ENCODE measurements around the gene REXO1.

REXO1 gene

GRCh38 chr19:1847348-1847683, 967 bp downstream of the REXO1 start:
- Histone ChIP-seq H3K9me2 (replicated peaks; ENCODE audit: low read depth, low read length) (no peaks in the 10 kb centered on the region), H3K27me3 (ENCODE audit: insufficient read depth, low read length, poor library complexity, severe bottlenecking) (peaks cover 4% of the 10 kb centered on the region), H3K9ac (ENCODE audit: low read depth, low read length, poor library complexity, severe bottlenecking) (peak overlapping the region; percentile 96), H3K9me3 (ENCODE audit: insufficient read depth, low read depth, low read length) (no peaks in the 10 kb centered on the region), H3K79me2 (ENCODE audit: insufficient read depth, low read length) (peaks cover 59% of the 10 kb centered on the region), H3K4me1 (ENCODE audit: insufficient read depth, low read length, poor library complexity, severe bottlenecking) (peaks cover 23% of the 10 kb centered on the region), H3K4me2 (ENCODE audit: low read depth, low read length, poor library complexity, severe bottlenecking) (peak overlapping the region; percentile 100), H4K20me1 (ENCODE audit: insufficient read depth, low read length, poor library complexity, severe bottlenecking) (peaks cover 52% of the 10 kb centered on the region), H3K36me3 (ENCODE audit: insufficient read depth, low read length) (no peaks in the 10 kb centered on the region), H2AFZ (ENCODE audit: low read length) (no peak overlapping the region), H3F3A (ENCODE audit: low read depth) (no peaks in the 10 kb centered on the region), H3K4me3 (ENCODE audit: low read length, poor library complexity, severe bottlenecking) (peak overlapping the region; percentile 98)
- no peak for TF ChIP-seq EZH2phosphoT487 (IDR thresholded peaks at IDR 0.05; ENCODE audit: borderline replicate concordance)
- no peak for TF ChIP-seq CTCF (conservative IDR thresholded peaks at IDR 0.05; ENCODE audit: low read length)

GRCh38 chr19:1846517-1847204, 1.6 kb downstream of the REXO1 start:
- no peak for TF ChIP-seq EZH2phosphoT487 (IDR thresholded peaks at IDR 0.05; ENCODE audit: borderline replicate concordance)
- no peak for TF ChIP-seq CTCF (conservative IDR thresholded peaks at IDR 0.05; ENCODE audit: low read length)
- Histone ChIP-seq H3K9me3 (ENCODE audit: insufficient read depth, low read depth, low read length) (no peaks in the 10 kb centered on the region), H2AFZ (ENCODE audit: low read length) (no peak overlapping the region), H3K4me2 (ENCODE audit: low read depth, low read length, poor library complexity, severe bottlenecking) (peak overlapping the region; percentile 100), H3K4me3 (ENCODE audit: low read length, poor library complexity, severe bottlenecking) (peak overlapping the region; percentile 98), H4K20me1 (ENCODE audit: insufficient read depth, low read length, poor library complexity, severe bottlenecking) (peaks cover 53% of the 10 kb centered on the region), H3K4me1 (ENCODE audit: insufficient read depth, low read length, poor library complexity, severe bottlenecking) (peaks cover 23% of the 10 kb centered on the region), H3F3A (ENCODE audit: low read depth) (no peaks in the 10 kb centered on the region), H3K79me2 (ENCODE audit: insufficient read depth, low read length) (peaks cover 66% of the 10 kb centered on the region), H3K27me3 (ENCODE audit: insufficient read depth, low read length, poor library complexity, severe bottlenecking) (peaks cover 4% of the 10 kb centered on the region), H3K9ac (ENCODE audit: low read depth, low read length, poor library complexity, severe bottlenecking) (peak overlapping the region; percentile 96), H3K9me2 (replicated peaks; ENCODE audit: low read depth, low read length) (no peaks in the 10 kb centered on the region), H3K36me3 (ENCODE audit: insufficient read depth, low read length) (no peaks in the 10 kb centered on the region)

GRCh38 chr19:1845642-1846041, 2.6 kb downstream of the REXO1 start:
- peak overlapping the region; percentile 100 for H3K4me2 ChIP-seq (ENCODE audit: low read depth, low read length, poor library complexity, severe bottlenecking)
- H3K36me3 ChIP-seq (ENCODE audit: insufficient read depth, low read length) = no peaks in the 10 kb centered on the region
- no peaks in the 10 kb centered on the region for H3K9me3 ChIP-seq (ENCODE audit: insufficient read depth, low read depth, low read length)
- peak overlapping the region; percentile 96 for H3K9ac ChIP-seq (ENCODE audit: low read depth, low read length, poor library complexity, severe bottlenecking)
- H3K4me1 ChIP-seq (ENCODE audit: insufficient read depth, low read length, poor library complexity, severe bottlenecking) = peaks cover 23% of the 10 kb centered on the region
- peaks cover 53% of the 10 kb centered on the region for H4K20me1 ChIP-seq (ENCODE audit: insufficient read depth, low read length, poor library complexity, severe bottlenecking)
- H3K27me3 ChIP-seq (ENCODE audit: insufficient read depth, low read length, poor library complexity, severe bottlenecking) = peaks cover 4% of the 10 kb centered on the region
- H3K9me2 ChIP-seq (replicated peaks; ENCODE audit: low read depth, low read length) = no peaks in the 10 kb centered on the region
- H3K4me3 ChIP-seq (ENCODE audit: low read length, poor library complexity, severe bottlenecking) = peak overlapping the region; percentile 98
- no peak for TF ChIP-seq EZH2phosphoT487 (IDR thresholded peaks at IDR 0.05; ENCODE audit: borderline replicate concordance)
- TF ChIP-seq CTCF (conservative IDR thresholded peaks at IDR 0.05; ENCODE audit: low read length) = no peak
- no peak overlapping the region for H2AFZ ChIP-seq (ENCODE audit: low read length)
- no peaks in the 10 kb centered on the region for H3F3A ChIP-seq (ENCODE audit: low read depth)
- peaks cover 76% of the 10 kb centered on the region for H3K79me2 ChIP-seq (ENCODE audit: insufficient read depth, low read length)
